ENCODE measurements around the gene FGF7. TPM values are rescaled to one million over a fixed set of nuclear protein-coding genes. Genes with fewer than 3 reads are reported as not detected.
"Not testable (repeated sequence)": the region's sequence is repeated elsewhere in the genome, so short reads cannot be mapped to it uniquely, and the experiment has no call there.

The FGF7 gene
- total RNA-seq, 2 experiments from 2014 or later: not detected

GRCh38 chr15:49478982-49479381 lies 55.9 kb downstream of the FGF7 start:
- H3K27ac Mint-ChIP-seq, CTCF ChIA-PET: not testable (repeated sequence)

GRCh38 chr15:49485401-49485800 lies 62.4 kb downstream of the FGF7 start:
- H3K36me3 Mint-ChIP-seq (ENCODE audit: low read depth); DNase-seq; POLR2A ChIA-PET; H3K27me3 Mint-ChIP-seq; CTCF ChIA-PET; H3K4me3 Mint-ChIP-seq; H3K9me3 Mint-ChIP-seq; H3K27ac Mint-ChIP-seq; H3K4me1 Mint-ChIP-seq: not testable (repeated sequence)

More at GRCh38 chr15:49478982-49479381, 55.9 kb downstream of the FGF7 start:
- POLR2A ChIA-PET; H3K36me3 Mint-ChIP-seq (ENCODE audit: low read depth); H3K27me3 Mint-ChIP-seq; H3K9me3 Mint-ChIP-seq; H3K4me1 Mint-ChIP-seq; DNase-seq; H3K4me3 Mint-ChIP-seq: not testable (repeated sequence)

- Mint-ChIP-seq H3K36me3 (ENCODE audit: low read depth) (no peaks in the 10 kb centered on the region), H3K4me3 (no peak overlapping the region), H3K4me1 (no peaks in the 10 kb centered on the region), H3K27me3 (peaks cover 2% of the 10 kb centered on the region), H3K9me3 (no peaks in the 10 kb centered on the region), H3K27ac (no peak overlapping the region)
- ChIA-PET POLR2A (no interaction called here), CTCF (no interaction called here)
- no peak for DNase-seq
Measured at GRCh38 chr15:49490966-49491365, 67.9 kb downstream of the FGF7 start.

DNA sequence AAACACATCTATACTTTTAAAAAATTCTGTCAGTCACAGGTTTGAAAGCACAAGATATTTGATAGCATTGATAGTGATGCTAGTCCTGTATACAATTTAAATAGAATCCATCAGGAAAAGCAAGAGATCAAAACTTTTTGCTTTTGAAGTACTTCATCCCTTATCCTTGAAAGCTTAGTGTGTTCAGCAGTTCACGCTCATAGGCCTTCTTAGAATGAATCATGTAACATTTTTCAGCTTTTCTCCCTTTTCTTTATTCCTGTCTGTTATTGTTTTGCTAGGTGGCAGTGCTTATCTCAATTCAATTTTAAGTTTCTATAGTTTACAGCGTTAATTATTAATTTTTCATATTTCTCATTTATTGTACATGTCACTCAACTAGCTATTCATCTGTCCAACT lies 69.1 kb downstream of the FGF7 start:
- peaks cover 2% of the 10 kb centered on the region for H3K27me3 Mint-ChIP-seq
- CTCF ChIA-PET: no interaction called here
- POLR2A ChIA-PET: no interaction called here
- H3K4me1 Mint-ChIP-seq: no peaks in the 10 kb centered on the region
- no peak overlapping the region for H3K27ac Mint-ChIP-seq
- no peaks in the 10 kb centered on the region for H3K9me3 Mint-ChIP-seq
- H3K36me3 Mint-ChIP-seq (ENCODE audit: low read depth): no peaks in the 10 kb centered on the region
- DNase-seq: no peak
- H3K4me3 Mint-ChIP-seq: no peak overlapping the region

DNA sequence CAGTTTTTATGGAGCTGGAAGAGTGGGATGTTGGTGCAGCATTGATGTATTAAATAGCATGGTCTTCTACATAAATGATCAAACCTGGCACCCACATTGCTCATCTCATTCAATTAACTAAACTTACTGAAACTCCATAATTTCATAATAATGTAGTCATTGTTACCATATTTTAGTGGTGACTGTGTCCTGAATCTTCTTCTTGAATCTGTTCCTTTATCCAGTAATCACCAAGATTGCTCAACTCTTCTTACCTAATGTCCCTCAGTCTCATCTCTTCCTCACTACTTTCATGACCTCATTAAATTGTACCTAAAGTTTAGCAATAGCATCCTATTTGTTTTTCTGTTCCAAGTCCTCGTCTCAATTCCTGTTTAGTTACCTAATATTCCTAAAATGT lies 69.8 kb downstream of the FGF7 start:
- Mint-ChIP-seq H3K9me3 (no peaks in the 10 kb centered on the region), H3K27ac (no peak overlapping the region), H3K27me3 (peaks cover 2% of the 10 kb centered on the region), H3K4me3 (no peak overlapping the region), H3K4me1 (no peaks in the 10 kb centered on the region), H3K36me3 (ENCODE audit: low read depth) (no peaks in the 10 kb centered on the region)
- DNase-seq: no peak
- CTCF ChIA-PET: no interaction called here
- POLR2A ChIA-PET: no interaction called here

DNA sequence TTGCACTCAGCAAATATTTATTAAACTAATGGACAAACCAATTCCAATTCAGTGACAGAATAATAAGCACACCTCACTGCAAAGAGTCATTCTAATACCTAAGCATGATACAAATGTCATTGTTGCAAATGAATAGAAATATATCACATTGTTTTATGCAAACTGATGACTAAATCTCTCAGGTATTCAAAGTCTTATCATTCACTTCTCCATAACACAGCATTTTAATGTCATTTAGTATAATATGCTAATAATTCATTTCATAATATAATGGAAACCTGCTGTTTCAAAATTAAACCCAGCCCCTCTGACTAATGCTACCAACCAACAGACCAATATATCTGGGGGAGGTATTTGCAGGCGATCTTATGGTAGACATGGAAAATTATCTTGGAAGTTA lies 71.8 kb downstream of the FGF7 start:
- ChIA-PET POLR2A (no interaction called here), CTCF (no interaction called here)
- Mint-ChIP-seq H3K9me3 (no peaks in the 10 kb centered on the region), H3K27me3 (peaks cover 2% of the 10 kb centered on the region), H3K4me1 (no peaks in the 10 kb centered on the region), H3K4me3 (no peak overlapping the region), H3K27ac (no peak overlapping the region), H3K36me3 (ENCODE audit: low read depth) (no peaks in the 10 kb centered on the region)
- no peak for DNase-seq

DNA sequence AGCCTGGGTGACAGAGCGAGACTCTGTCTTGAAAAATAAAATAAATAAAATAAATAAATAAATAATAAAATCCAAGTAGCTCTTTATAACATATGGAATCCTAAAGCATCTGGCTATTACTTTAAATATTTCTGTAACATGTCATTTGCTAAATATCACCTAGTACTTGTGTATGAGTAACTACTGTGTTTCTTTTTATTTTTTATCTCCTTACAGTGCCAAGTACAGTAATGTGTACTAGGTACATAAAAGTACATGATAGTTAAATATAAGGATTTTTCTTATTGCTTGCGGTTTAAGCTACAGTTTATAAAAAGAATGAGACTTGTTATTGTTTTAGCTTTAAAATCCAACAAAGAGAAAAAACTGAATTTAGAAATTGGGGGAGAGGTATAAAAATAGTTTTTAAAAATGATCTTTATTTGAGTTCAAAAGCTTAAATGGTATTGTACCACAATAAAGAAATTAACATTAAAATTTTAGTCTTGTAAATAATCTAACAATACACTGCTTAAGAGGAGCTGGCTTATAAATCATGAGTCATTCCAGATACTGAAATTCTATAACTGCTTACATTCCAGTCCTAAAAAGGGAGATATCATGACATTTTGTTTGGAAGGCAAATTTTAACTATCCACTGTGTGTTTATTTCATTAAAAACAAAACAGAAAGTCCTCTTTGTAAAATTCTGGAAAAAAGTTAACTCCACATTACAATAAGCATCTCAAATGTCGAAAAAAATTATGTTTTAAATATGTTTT lies 73.1 kb downstream of the FGF7 start:
- CTCF ChIA-PET: no interaction called here
- Mint-ChIP-seq H3K9me3 (peaks cover 4% of the 10 kb centered on the region), H3K27ac (no peak overlapping the region), H3K4me1 (no peaks in the 10 kb centered on the region), H3K36me3 (ENCODE audit: low read depth) (no peaks in the 10 kb centered on the region), H3K27me3 (peaks cover 2% of the 10 kb centered on the region), H3K4me3 (no peak overlapping the region)
- POLR2A ChIA-PET: no interaction called here
- DNase-seq: no peak

DNA sequence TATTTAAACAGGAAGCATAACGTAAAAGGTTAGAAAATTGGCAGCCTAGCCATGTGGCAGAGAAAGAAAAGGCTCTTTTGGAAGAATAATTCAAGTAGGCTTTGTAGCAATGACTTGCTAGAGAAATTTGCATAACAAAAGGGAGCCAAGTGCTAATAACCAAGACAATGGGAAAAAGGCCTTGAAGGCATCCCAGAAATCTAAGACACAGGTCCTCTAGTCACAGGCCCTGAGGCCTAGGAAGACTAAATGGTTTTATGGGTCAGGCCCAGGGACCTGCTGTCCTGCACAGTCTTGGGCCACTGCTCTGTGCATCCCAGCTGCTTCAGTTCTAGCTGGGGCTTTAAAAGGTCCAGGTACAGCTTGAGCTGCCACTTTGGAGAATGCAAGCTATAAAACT lies 78.5 kb downstream of the FGF7 start:
- no peak overlapping the region for H3K4me3 Mint-ChIP-seq
- H3K9me3 Mint-ChIP-seq: peaks cover 8% of the 10 kb centered on the region
- CTCF ChIA-PET: no interaction called here
- POLR2A ChIA-PET: no interaction called here
- H3K27me3 Mint-ChIP-seq: no peaks in the 10 kb centered on the region
- no peaks in the 10 kb centered on the region for H3K36me3 Mint-ChIP-seq (ENCODE audit: low read depth)
- H3K27ac Mint-ChIP-seq: no peak overlapping the region
- DNase-seq: no peak
- H3K4me1 Mint-ChIP-seq: no peaks in the 10 kb centered on the region

DNA sequence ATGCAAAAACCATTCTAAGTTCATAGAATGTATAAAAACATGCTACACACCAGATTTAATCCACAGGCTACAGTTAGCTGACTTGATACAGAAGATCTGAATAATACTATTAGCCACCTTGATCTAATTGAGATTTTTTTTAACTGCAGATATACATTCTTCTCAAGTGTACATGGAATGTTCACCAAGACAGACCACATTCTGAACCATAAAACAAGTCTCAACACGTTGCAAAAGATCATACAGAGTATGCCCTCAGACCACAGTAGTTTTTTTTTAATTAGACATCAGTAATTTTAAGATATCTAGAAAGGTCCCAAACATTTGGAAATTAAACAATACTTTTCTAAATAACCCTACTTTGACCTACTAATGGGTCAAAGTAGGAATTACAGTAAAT lies 83.3 kb downstream of the FGF7 start:
- H3K4me1 Mint-ChIP-seq: no peaks in the 10 kb centered on the region
- H3K27me3 Mint-ChIP-seq: no peaks in the 10 kb centered on the region
- no peak for DNase-seq
- no peaks in the 10 kb centered on the region for H3K36me3 Mint-ChIP-seq (ENCODE audit: low read depth)
- POLR2A ChIA-PET: no interaction called here
- CTCF ChIA-PET: no interaction called here
- H3K9me3 Mint-ChIP-seq: peaks cover 4% of the 10 kb centered on the region
- H3K4me3 Mint-ChIP-seq: no peak overlapping the region
- H3K27ac Mint-ChIP-seq: no peak overlapping the region

DNA sequence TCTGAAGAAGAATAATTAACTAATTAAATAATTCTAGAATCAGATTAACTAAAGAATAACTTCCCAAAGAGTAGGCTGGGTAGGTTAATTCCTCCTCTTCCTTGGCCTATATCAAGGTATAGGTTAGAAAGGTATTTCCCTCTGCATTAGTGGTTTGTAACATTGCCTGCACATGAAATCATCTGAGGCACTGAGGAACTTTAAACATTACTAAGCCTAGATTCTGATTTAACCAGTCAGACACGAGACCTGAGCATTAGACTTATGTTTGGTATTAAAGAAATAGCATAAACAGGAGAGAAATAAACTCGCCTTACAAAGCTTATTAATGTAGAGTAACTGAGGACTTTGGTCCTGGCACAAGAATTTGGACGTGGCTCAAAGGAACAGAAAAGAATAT lies 84.2 kb downstream of the FGF7 start:
- POLR2A ChIA-PET: no interaction called here
- peaks cover 4% of the 10 kb centered on the region for H3K9me3 Mint-ChIP-seq
- no peak for DNase-seq
- H3K36me3 Mint-ChIP-seq (ENCODE audit: low read depth): no peaks in the 10 kb centered on the region
- H3K27me3 Mint-ChIP-seq: no peaks in the 10 kb centered on the region
- H3K4me1 Mint-ChIP-seq: no peaks in the 10 kb centered on the region
- no peak overlapping the region for H3K4me3 Mint-ChIP-seq
- no peak overlapping the region for H3K27ac Mint-ChIP-seq
- CTCF ChIA-PET: no interaction called here

GRCh38 chr15:49512739-49513138 lies 89.7 kb downstream of the FGF7 start:
- H3K36me3 Mint-ChIP-seq (ENCODE audit: low read depth); POLR2A ChIA-PET; H3K27me3 Mint-ChIP-seq; CTCF ChIA-PET; H3K27ac Mint-ChIP-seq; DNase-seq; H3K4me3 Mint-ChIP-seq; H3K9me3 Mint-ChIP-seq; H3K4me1 Mint-ChIP-seq: not testable (repeated sequence)

GRCh38 chr15:49521802-49522201 lies 98.8 kb downstream of the FGF7 start:
- CTCF ChIA-PET: no interaction called here
- peaks cover 16% of the 10 kb centered on the region for H3K9me3 Mint-ChIP-seq
- no peak for DNase-seq
- H3K36me3 Mint-ChIP-seq (ENCODE audit: low read depth): no peaks in the 10 kb centered on the region
- H3K27me3 Mint-ChIP-seq: peaks cover 2% of the 10 kb centered on the region
- H3K4me1 Mint-ChIP-seq: no peaks in the 10 kb centered on the region
- H3K27ac Mint-ChIP-seq: no peak overlapping the region
- no peak overlapping the region for H3K4me3 Mint-ChIP-seq
- POLR2A ChIA-PET: no interaction called here

GRCh38 chr15:49528289-49528688 lies 105.2 kb downstream of the FGF7 start:
- H3K4me1 Mint-ChIP-seq: no peaks in the 10 kb centered on the region
- ChIA-PET CTCF (no interaction called here), POLR2A (no interaction called here)
- peaks cover 2% of the 10 kb centered on the region for H3K27me3 Mint-ChIP-seq
- no peak for DNase-seq
- no peak overlapping the region for H3K27ac Mint-ChIP-seq
- H3K36me3 Mint-ChIP-seq (ENCODE audit: low read depth): no peaks in the 10 kb centered on the region
- peaks cover 10% of the 10 kb centered on the region for H3K9me3 Mint-ChIP-seq
- no peak overlapping the region for H3K4me3 Mint-ChIP-seq

DNA sequence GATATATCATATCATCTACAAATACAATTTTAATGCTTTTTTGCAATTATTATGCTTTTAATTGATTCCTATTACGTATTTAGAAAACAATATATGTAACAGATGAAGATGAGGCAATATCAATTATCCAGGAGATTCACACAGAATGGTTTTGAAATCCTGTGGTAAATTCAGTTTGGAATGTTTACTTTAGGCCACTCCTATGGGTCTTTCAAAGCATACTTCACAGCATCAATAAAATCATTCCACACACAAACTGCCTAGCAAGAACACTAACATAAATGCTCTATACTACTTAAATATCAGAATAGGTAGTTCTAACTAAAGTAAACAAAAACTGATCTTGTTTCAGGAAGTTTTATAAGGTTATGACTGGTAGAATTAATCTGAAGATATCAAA lies 107.0 kb downstream of the FGF7 start:
- POLR2A ChIA-PET: no interaction called here
- peaks cover 8% of the 10 kb centered on the region for H3K9me3 Mint-ChIP-seq
- H3K4me1 Mint-ChIP-seq: no peaks in the 10 kb centered on the region
- H3K36me3 Mint-ChIP-seq (ENCODE audit: low read depth): no peaks in the 10 kb centered on the region
- DNase-seq: no peak
- H3K27me3 Mint-ChIP-seq: peaks cover 4% of the 10 kb centered on the region
- CTCF ChIA-PET: no interaction called here
- H3K4me3 Mint-ChIP-seq: no peak overlapping the region
- H3K27ac Mint-ChIP-seq: no peak overlapping the region

All from activated CD4-positive, alpha-beta T cell treated with anti-CD3 and anti-CD28 coated beads, Interleukin-2, amount 10 ng/mL, durations not matched to agents 7 days and 5 days (primary cell).